Adrenal gland (tissue), 5 donors: ENCODE measurements around the gene FGFR3.

Source experiments
- CTCF ChIP-seq, 6 experiments: fragments of 450-650 bp in 4 of 6; fragments of 200-600 bp in 2 of 6; sonication (generic) in 1 of 6; IDR thresholded peaks; 1 replicate in 5 of 6; 2 replicates in 1 of 6; pipeline versions ENCODE4 v1.5.1 to v1.8.0; 2016 to 2021; ENCODE audit warnings: antibody characterized with exemption in 6 of 6, mild to moderate bottlenecking in 2 of 6, moderate library complexity in 1 of 6
- POLR2A ChIP-seq, 2 donors: fragments of 450-650 bp; IDR thresholded peaks; one replicate each; pipeline ENCODE4 v1.6.1; 2017; ENCODE audit warnings: antibody characterized with exemption in 2 of 2, mild to moderate bottlenecking in 2 of 2, moderate library complexity in 1 of 2
- donor health status: DM: no; HTN: no; CAD: no.

- TF ChIP-seq CTCF (IDR thresholded peaks at IDR 0.05) (no peak), POLR2A (IDR thresholded peaks at IDR 0.05) (no peak)
Measured at GRCh38 chr4:1812720-1813119, 19.6 kb downstream of the FGFR3 start.
